GM10266 (cell line): ENCODE results near the gene PCOLCE2.

ENCODE experiments used
- DNase-seq: peaks from one replicate; pipeline ENCODE4 v3.0.0; 2012; ENCODE audit errors: extremely low spot score
- CTCF ChIP-seq: IDR thresholded peaks from 2 replicates; pipeline ENCODE4 v1.5.1; 2012; ENCODE audit warnings: mild to moderate bottlenecking, low read depth; ENCODE audit not compliant: control insufficient read depth, insufficient read depth; ENCODE audit errors: missing control alignments

The PCOLCE2 gene

DNA sequence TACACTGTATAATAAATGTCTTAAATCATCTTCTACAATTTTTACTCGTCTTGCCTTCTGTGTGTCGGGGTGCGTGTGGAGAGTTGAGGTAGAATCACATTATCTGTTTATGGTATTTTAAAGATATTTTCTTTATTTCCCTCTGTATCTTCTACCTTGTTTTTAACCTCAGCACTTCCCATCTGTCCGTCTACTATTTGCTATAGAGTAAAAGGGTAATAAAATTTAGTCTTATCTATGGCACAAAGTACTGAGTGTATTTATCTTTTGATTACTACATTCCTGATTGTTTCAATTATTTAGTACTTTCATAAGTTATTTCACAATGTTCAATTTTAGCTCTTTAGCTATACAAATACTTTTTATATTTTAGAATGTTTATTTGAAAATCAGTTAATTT, 102.9 kb downstream of the PCOLCE2 start:
- DNase-seq, result no peak
- TF ChIP-seq CTCF, result no peak

GRCh38 chr3:142784228-142784627, 104.7 kb downstream of the PCOLCE2 start:
- DNase-seq, result no peak
- no peak for TF ChIP-seq CTCF

DNA sequence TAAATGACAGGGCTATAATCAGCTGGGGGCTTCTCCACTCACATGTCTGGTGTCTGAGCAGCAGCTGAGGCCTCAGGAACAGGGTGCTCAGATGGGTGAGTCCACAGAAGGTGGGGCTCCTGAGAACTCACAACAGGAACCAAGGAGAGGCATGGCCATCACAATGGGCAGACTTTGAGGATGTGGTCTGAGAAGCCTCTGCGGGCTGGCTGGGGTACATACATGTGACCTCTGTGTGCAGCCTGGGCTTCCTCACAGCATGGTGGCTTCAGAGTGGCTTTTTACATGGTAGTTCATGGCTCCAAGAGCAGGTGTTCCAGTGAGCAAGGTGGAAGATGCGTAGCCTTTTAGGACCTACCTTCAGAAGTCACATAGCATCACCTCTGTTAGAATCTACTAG, 106.3 kb downstream of the PCOLCE2 start:
- DNase-seq, result no peak
- TF ChIP-seq CTCF, result no peak

GRCh38 chr3:142779591-142779990, 109.3 kb downstream of the PCOLCE2 start:
- DNase-seq, result no peak
- TF ChIP-seq CTCF, result no peak

GRCh38 chr3:142778541-142778940, 110.3 kb downstream of the PCOLCE2 start:
- DNase-seq, result no peak
- TF ChIP-seq CTCF, result no peak

- TF ChIP-seq CTCF, result no peak
- DNase-seq, result no peak
Observed at GRCh38 chr3:142777927-142778326, 111.0 kb downstream of the PCOLCE2 start.

DNA sequence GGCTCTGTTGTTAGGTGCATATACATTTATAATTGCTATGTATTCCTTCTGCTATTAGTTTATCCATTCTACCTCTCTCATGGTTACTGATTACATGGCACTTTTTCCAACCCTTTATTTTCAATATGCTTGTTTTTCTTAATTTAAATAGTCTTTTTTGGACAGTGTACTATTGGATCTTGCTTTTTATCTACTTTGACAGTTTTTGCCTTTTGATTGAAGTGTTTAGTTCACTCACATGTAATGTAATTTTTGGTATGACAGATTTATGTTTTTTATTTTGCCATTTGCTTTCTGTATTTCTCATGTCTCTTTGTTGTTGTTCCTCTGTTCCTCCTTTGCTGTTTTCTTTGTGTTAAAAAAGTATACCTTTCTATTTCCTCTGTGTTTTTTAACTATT, 120.5 kb downstream of the PCOLCE2 start:
- DNase-seq, result no peak
- no peak for TF ChIP-seq CTCF
